ENCODE results near the gene NAGPA.

The NAGPA gene

DNA sequence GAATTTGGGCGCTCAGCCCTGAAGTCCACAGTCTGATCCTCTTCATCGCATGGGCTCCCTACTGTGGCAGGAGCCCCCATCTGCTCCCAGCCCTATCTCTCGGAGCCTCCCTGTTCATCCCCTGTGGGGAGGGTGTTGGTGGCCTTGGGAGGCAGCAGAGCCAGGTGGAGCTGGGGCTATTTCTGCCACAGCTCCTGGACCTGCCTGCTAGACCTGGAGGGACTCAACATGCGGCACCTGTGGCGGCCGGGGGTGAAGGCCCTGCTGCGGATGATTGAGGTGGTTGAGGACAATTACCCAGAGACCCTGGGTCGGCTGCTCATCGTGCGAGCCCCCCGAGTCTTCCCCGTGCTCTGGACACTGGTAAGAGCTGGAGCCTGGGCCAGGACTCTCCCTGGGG is 30.5 kb downstream of the NAGPA start:
- DNase-seq (ENCODE audit: low read depth): no peak

DNA sequence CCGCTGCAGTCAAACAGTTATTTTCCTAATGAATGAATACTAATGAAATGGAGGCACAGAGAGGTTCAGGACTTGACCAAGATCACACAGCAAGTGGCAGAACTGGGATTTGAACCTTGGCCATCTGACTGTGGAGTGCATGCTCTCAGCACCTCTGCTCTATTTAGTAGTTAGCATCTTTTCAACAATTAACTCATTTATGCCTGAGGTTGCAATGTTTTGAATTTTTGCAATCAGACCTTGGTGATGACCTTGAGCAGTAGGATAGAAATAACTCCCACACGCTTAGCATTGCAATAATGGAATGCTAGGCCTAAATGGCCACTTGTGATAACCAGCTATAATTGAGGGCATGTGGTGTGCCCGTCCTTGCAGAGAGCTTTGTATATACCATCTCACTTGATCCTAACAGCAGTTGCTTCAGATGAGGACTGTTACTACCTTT is 31.0 kb downstream of the NAGPA start:
- DNase-seq (ENCODE audit: low read depth): no peak

DNA sequence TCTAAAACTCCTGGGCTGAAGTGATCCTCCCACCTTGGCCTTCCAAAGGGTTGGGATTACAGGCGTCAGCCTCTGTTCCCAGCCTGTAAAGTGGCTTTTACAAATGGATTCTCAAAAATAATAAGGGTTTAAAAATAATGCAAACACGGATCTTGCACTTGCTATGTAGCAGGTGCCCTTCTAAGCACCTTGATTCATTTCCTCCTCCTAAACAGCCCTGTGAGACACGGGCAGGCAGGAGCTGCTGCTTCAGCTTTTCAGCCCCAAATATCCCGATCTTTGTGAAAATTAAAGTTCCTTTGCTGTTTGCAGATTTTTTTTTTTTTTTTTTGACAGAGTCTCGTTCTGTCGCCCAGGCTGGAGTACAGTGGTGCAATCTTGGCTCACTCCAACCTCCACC is 31.7 kb downstream of the NAGPA start:
- no peak for DNase-seq (ENCODE audit: low read depth)

DNA sequence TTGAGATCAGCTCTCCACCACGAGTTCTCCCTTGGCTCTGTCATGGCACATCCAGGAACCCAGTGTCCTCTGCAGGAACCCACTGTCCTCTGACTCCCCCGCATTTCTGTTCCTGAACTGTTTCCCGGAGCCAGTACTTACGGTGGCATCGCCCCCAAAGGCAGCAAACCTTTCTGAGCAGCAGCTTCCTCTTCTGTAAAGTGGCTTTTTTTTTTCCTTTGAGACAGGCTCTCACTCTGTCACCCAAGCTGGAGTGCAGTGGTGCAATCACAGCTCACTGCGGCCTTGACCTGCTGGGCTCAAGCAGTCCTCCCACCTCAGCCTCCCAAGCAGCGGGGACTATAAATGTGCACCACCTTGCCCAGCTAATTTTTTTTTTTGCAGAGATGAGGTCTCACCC is 32.2 kb downstream of the NAGPA start:
- DNase-seq (ENCODE audit: low read depth): no peak

DNA sequence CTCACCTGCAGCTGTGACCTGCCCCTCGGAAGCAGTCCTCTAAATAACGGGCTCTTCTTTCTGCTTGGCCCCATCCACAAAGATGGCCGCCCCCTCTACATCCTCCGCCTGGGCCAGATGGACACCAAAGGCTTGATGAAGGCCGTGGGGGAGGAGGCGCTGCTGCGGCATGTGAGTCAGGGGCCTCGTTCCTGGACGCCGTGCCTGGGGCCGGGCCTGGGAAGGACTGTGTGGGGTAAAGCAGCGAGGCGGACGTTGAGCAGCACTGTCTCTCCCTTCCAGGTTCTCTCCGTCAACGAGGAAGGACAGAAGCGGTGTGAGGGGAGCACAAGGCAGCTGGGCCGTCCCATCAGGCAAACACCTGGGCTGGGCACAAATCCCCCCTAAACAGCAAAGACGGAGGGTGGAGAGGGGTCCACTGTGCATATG is 33.1 kb downstream of the NAGPA start:
- no peak for DNase-seq (ENCODE audit: low read depth)

DNA sequence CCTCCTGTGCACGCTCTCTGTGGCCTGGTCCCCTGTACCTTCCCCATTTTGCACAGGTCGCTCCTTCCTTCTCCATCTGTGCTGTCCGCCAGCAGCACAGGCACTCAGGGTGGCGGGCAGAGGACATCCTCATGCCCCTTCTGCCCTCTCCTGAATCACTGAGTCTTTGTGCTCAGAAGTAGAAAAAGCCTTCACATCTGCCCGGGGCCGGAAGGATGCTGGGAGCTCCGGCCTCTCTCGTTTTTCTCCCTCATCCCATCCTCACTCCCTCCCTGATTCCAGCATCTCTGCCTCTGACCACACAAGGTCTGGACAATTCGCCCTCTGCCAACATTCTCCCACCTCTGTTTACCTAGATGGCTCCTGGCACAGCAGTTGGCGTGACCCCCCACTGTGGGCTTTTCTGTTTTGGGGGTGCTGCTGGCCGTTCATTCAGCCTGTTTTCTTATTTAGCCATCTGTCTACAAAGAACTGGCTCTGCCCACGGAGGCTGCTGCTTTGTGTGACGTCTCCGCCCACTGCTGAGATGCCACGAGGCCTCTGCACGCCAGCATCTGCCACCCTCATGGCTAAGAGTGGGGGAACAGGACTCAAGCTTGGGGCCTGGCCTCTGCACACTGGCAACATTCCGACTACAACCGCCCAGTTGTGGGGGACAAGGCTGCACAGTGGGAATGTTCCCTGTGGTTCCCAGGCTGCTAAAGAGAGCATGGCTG is 38.9 kb downstream of the NAGPA start:
- no peak for DNase-seq (ENCODE audit: low read depth)

DNA sequence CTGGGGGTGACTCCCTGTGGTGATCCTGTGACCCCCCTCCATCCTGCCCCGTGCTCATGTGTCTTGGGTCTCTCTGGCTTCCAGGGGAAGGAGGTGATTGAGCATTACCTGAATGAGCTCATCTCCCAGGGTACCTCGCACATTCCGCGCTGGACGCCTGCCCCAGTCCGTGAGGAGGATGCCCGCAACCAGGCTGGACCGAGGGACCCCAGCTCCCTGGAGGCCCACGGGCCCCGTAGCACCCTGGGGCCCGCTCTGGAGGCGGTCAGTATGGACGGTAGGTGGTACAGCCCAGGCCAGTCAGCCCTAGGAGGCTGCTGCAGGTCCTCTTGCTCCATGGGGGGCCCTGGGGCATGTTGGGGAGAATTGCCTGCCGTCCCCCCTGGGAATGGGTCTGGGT is 42.0 kb downstream of the NAGPA start:
- DNase-seq (ENCODE audit: low read depth): no peak

DNA sequence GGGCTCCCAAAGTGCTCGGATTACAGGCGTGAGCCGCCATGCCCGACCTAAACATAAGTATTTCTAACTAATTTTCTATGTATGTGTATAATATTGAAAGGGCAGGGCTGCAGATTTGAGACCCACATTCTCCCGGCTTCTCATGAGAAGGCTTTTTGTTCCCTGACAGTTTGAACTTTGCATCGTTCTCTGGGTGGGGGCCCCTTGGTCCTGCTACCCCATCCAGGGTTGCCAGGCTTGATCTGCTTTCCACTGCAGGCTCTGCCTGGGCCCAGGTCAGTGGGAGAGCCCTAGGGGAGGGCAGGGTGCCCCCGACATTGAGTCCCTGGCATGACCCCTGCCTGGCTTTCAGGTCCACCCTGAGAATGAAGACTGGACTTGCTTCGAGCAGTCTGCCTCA is 43.3 kb downstream of the NAGPA start:
- DNase-seq (ENCODE audit: low read depth): no peak

DNA sequence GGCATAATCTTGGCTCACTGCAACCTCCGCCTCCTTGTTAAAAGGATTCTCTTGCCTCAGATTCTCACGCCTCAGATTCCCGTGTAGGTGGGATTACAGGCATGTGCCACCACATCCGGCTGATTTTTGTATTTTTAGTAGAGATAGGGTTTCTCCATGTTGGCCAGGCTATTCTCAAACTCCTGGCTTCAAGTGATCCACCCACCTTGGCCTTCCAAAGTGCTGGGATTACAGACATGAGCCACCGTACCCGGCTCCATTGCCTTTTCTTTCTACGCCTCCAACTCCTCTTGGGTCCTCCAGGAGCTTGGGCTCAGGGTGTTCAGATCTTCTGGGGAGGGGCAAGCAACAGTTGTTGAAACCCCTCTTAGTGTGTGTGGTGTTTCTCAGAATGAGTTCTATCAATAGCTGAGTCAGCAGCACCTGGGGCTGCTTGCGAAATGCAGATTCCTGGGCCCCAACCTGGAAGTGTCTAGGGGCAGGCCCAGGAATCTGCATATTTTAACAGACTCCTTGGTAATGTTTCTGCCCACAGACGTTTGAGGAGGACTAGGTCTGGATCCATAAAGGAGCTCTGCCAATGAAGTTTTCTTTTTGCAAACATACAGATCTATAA is 44.2 kb downstream of the NAGPA start:
- no peak for DNase-seq (ENCODE audit: low read depth)

DNA sequence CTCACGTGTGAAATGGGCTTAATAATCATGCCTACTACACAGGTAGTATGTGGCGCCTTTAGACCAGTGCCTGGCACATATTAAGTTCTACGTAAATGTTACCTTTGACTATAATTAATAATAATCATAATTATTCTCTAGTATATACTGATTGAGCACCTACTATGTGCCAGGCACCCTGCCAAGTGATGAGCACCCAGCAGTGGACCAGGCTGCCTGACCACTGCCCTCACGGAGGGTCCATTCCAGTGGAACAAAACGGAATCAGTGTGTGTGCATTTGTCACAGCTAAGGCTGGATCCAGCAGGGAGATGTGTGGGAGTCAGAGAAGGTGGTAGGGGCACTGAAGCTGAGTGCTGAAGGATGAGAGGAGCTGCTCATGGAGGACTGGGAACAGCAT is 45.1 kb downstream of the NAGPA start:
- DNase-seq (ENCODE audit: low read depth): no peak

DNA sequence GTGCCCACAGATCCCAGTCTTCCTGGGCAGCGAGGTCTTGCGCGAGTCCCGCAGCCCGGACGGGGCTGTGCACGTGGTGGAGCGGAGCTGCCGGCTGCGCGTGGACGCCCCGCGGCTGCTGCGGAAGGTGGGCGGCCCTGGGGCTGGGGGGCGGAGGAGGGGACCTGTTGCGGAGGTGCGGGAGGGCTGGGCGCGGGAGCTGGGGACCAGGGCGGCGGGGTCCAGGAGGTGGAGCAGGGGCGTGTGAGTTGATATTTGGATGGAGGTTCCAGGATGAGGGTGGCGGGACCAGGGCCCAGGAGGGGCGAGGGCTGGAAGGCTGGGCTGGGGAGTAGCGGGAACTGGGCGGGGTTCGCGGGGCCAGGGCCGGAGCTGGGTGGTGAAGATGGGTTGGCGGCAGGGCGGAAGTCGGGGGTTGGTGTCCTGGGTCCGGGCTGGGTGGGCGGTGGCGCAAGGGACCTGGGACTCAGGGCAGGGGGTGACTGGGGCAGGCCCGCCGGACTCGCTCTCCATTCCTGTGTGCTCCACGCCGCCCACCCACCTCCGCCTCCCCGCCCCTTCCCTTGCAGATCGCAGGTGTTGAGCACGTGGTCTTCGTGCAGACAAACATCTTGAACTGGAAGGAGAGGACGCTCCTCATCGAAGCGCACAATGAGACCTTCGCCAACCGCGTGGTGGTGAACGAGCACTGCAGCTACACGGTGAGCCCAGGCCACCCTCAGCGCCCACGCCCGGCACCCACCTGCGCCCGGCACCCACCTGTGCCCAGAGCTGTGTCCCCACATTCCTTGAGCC is 46.0 kb downstream of the NAGPA start:
- DNase-seq (ENCODE audit: low read depth): no peak

DNA sequence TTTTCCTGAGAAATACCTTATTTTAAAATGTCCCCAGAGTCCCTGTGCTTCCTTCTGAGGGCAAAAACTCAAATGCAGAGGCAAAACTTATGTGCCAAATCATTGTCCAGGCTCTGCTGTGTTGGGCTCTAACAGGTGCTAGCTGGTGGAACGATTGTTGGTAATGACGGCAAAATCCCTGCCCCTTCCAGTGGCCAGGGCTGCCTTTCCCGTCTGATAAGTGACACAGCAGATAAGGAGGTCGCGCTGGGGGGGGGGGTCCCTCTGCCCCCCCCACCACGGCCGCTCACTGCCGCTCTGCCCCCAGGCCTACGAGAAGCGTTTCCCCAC is 46.5 kb downstream of the NAGPA start:
- DNase-seq (ENCODE audit: low read depth): no peak

DNA sequence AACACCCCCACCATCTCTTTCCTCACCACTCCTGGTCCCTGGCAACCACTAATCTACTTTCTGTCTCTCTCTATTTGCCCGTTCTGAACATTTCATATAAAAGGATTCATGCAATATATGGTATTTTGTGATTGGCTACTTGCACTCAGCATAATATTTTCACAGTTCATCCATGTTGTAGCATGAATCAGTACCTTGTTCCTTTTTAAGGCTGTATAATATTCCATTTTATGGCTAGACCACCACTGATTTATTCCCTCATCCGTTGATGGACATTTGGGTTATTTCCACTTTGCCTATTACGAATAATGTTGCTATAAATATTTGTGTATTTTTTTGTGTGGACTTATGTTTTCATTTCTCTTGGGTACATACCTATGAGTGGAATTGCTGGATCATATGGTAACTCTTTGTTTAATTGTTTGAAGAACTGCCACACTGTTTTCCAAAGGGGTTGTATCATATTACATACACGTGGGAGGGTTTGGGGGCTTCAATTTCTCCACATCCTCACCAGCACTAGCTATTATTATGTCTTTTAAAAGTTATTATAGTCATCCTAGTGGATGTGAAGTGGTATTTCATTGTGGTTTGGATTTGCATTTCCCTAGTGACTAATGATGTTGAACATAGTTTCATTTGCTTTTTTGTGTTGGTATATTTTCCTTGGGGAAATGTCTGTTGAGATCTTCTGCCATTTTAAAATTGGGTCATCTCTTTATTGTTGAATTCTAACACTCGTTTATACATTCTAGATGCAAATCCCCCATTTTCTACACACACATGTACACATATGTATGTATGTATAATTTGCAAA is 49.4 kb downstream of the NAGPA start:
- DNase-seq (ENCODE audit: low read depth): no peak

DNA sequence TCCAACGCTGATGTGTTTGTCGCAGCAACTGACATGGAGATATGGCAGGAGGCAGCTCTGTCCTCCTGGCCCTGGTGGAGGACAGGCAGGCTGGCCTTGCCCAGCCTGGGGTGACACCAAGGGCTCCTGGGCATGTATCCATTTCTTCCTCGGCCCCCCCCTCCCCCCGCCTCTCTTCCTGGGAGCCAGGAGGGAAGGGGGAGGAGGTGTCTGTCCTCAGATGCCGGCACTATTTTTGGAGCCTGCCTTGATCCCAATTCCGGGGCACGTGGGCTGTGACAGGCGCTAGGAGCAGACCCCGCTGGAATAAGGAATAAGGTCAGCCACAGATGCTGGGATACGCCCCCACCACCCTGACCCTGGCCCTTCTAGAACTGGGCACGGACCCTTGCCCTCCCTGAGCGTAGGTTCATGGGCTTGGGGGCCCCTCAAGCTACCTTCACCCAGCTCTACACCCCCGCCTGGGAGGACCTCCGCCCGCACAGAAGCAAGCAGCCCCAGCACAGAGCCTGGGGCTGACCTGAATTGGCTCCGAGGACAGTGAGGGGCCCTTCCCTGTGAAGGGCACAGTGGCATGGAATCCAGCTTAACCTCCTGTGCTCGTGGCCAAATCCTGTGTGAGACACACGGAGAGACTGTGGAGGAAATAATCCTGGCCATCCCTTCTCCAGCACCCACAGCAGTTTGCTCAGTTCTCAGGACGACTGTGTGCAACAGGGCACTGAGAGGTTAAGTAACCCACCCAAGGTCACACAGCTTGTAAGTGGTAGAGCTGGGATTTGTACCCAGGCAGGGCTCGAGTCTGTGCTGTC is 51.5 kb downstream of the NAGPA start:
- DNase-seq (ENCODE audit: low read depth): no peak

DNA sequence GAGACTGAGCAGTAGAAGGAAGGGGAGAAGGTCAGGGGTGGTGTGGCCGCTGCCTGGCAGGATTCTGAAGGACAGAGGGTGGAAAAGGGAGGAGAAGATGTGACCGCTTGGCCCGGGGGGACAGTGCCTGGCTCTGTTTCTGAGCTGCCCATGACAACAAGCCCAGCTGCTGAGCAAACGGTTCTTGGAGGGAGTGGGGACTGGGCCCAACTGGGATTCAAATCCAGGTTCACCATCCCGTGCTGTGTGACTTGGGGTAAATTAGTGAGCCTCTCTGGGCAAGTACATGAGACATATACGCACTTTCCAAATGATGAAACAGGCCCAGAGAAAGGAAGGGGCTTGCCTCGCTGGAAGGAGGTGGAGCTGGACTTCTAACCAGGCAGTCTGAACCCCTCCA is 52.3 kb downstream of the NAGPA start:
- no peak for DNase-seq (ENCODE audit: low read depth)

DNA sequence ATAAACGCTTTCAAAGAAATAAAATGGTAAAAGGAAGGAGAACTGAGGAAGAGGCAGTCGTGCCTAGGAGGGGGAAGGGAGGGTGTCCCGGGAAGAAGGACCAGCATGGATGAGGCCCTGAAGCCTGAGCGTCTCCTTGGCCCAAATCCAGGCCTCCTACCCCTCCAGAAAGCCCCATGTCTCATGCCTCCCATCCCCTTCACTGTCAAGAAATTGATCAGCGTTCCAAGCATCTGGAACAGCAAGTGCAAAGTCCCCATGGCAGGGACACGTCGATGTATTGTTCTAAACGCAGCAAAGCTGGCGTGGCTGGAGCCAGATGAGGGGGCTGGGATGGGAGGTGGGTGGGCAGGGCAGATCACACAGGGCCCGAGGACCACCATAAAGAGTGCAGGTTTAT is 53.0 kb downstream of the NAGPA start:
- no peak for DNase-seq (ENCODE audit: low read depth)

DNA sequence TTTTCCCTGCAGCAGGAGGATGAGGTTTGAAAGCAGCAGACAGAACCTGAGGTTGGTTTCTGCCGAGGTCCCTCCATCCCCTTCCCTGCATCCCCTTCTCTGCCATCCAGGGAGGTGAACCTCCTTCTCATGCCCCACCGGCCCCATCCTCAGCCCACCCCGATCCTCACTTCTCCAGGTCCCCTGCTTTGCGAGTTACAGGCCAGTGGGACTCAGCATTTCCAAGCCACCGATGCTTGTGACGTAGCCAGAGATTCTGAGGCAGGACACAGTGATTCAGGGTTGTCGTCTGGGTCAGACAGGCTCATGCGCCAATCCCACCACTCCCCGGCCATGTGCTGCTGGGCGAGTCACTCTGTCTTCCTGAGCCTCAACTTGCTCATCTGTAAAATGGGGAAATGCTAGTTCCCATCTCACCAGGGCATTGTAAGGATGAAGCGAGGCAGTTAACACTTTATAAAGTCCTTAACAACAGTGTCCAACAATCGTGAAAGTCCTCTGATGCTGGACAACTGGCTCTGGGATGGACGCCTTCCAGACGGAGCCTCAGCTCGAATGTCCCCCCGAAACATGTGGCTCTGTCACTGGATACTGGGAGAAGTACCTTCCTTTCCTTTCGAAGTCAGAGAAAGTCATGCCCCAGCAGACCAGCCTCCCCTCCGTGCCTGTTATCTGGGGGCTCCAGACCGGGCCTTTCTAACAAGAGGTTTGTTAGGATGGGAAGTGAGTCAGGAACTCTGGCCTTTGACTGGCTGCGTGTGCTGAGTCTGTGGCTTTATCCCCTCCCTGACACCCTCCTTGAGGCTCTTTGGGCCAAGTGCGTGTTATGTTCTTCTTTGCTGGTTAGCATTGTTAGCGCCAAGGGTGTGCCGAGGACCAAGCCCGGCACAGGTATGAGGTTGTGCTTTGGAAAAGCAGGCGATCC is 53.7 kb downstream of the NAGPA start:
- no peak for DNase-seq (ENCODE audit: low read depth)

DNA sequence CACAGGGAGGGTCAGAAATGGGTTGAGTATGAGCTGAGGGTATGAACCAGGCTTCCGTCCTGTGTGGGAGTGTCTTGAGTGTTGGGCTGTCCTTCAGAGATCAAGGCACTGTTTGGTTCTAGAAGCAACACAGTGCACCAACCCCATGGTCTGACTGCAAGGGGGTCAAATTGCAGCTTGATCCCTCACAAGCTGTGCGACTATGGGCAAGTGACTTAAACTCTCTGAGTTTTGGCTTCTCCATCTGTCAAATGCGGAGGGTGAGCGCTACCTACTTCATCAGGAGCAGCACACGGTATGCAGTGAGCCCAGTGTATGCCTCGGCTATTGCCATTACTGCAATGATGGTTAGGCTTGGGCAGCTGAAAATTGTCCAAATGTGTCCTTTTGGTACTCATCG is 54.6 kb downstream of the NAGPA start:
- no peak for DNase-seq (ENCODE audit: low read depth)

DNA sequence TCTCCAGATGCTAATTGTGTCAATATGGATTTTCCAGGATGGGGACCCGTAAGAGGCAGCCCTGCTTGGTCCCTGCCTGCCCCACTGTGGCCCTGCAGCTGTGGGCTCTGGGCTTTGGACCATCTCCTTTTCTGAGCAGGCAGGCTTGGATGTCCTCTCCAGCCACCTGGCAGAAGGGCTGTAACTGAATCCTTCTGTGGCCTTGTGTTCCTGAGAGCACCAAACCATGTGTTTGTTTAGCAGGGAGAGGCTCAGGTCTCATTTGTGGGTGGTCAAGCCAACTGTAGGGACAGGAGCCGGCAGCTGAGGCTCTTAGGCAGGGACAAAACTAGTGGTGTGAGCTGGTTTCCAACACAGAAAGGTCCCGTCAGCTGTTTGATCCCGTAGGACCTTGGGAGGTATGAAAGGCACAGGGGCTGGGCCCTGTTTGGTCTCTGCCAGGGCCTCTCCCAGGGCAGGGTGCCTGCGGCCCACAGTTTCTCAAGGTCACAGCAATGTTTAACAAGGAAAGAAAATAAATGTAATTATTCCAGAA is 57.1 kb downstream of the NAGPA start:
- no peak for DNase-seq (ENCODE audit: low read depth)

DNA sequence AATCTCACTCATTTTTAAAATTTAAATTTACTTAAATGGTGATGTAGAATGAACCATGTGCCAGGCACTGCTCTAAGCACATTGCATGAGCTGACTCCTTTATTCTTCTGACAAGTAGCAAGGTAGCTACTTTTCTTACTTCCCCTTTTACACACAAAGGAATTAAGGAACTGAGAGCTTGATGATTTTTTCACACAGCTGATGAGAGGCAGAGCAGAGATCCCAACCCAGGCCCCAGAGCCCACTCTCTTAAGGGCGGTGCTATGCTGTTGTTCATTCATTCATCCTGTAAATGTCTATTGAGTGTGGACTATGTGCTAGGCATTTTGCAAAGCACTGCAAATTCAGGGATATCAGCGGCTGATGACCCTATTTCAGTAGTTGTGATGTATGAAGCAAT is 57.7 kb downstream of the NAGPA start:
- DNase-seq (ENCODE audit: low read depth): no peak

Data from stimulated activated CD8-positive, alpha-beta memory T cell treated with anti-CD3 and anti-CD28 coated beads, Interleukin-15, amount 100 ng/mL, for 24 hours (primary cell).